Dermis microvascular lymphatic vessel endothelial cell (primary cell): ENCODE results near the gene PICK1. TPM values are rescaled to one million over a fixed set of nuclear protein-coding genes. Genes with fewer than 3 reads are reported as not detected.
"Not testable (repeated sequence)": the region's sequence is repeated elsewhere in the genome, so short reads cannot be mapped to it uniquely, and the experiment has no call there.

ENCODE experiments used
- DNase-seq, 2 donors: peaks; one replicate each; pipeline versions ENCODE4 v3.0.0 to v3.0.0-alpha.2; 2010; ENCODE audit warnings: low read depth in 2 of 2
- total RNA-seq: library from RNA; depleted of rRNA; stranded (reverse); fragments of >200 nt; gene quantifications from 2 replicates; pipeline ENCODE4 v1.2.1, GENCODE V29; 2014

PICK1 gene
- total RNA-seq, 1 donor from 2014 or later: 6.5 TPM

DNA sequence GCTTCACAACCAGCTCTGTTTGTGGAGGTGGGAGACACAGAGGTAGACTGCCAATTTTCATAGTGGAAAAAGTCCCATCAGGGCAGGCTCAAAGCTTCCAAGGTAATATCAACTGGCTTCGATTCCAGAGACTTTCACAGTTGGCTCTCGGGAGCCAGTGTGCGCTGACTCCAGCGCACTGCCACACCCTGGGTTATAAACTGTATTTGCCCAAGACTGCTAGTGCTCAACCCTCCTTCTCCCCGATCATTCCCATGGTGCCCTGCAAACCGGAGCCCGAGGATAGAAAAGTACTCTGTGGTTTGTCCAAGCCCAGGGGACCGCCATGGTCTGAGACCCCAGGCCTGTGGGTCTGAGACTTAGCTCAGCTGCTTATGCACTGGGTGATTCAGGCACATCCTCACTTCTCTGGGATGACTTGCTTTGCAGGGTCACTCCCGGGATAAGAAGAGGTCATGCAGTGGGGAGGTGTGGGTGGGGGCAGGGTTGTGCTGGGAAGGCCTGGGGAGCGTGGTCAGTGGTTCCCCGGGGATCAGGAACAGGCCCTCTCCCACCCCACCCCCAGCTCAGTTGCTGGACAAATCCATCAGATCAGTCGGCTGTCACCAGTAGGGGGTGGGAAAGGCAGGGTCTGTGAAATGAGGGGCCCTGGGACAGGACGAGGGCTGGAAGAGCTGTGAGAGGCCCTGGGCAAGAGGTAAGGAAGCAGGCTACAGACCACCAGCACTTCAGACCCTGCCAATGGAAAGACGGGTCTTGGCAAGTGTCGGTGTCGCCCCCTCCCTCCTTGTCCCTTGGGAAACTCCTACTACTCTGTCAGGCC is 26.7 kb upstream of the PICK1 start:
- no peak for DNase-seq

DNA sequence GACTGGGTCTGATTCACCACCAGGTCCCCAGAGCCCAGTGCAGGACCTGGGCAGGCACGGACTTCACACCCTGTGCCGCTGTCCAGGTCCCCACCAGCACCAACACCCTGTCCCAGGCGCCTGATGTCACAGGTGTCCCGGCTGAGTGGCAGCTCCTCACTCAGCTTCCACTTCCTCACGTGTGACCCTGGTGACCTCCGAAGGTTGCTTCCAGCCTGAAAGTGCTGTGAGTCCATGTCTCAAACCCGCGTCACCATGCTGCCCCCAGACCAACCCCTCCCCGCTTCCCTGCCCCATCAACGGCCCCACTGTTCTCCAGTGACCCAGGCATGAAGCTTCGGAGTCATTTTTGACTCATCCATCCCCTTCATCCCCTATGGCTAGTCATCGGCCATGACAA is 25.7 kb upstream of the PICK1 start:
- DNase-seq: no peak

DNA sequence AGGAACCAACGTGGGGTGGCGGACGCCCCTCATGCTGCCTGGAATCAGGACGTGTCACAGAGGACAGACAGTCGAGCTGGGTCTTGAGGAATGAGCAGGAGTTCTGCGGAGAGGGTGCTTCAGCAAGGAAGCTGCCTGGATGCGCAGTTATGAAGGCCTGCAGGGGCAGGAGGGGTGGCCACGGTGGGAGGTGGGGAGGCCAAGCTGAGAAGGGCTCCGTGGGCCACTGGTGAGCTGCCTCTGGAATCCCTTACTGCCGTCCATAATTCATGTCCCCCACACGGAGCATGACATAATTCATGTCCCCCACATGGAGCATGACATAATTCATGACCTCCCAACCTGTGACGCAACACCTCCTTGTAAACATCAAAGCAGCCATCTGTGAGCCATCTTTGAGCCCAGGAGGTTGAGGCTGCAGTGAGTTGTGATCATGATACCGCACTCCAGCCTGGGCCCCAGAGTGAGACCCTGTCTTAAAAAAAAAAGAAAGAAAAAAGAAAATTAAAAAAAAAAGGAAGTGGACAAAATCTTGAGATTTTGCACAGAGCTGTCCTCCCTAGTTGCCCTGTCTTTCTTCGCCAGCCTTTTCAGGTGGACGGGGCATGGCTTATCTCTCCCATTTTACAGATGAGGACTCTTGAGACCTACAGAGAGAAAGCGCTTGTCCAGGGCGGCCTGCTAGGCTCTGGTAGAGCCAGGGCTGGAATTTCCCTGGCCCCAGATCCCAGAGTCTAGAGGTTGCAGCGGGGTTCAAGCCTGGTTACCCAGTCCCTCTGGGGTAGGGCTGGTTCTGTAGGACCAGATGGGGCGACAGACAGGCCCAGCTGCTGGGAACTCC is 24.3 kb upstream of the PICK1 start:
- DNase-seq: no peak

DNA sequence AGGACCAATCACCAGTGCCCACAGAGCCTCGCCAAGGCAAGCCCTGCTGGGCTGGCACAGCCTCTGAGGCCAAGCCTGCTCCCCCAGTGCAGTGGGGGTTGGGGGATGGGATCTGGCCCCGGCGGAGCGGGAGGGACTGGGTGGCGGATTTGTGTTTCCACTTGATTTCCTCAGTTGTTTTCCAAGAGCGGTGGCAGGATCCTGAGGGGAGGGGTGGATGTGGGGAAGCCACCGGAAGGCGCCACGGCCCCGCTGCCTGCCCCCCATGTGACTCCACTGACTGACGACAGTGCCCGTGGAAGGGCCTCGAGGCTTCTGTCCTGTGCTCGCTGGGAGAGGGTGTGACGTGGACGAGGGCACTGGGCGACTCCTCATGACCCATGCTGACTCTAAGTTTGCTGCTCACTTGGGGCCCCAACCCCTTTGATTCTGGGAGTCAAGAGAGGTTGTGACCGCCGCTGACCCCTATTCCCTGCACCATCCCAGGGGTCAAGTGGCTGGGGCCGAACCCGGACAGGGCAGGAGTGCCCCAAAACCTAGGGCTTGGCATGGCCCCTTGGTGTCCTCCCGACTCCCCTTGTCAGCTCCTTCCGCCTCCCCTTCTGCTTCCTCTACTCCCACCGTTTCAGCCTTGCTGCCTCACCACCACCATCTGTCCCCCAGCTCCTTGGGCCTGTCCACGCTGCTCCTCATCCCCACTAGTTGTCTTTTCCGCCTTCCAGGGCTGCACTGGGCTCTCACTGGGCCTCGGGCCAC is 23.5 kb upstream of the PICK1 start:
- DNase-seq: no peak

DNA sequence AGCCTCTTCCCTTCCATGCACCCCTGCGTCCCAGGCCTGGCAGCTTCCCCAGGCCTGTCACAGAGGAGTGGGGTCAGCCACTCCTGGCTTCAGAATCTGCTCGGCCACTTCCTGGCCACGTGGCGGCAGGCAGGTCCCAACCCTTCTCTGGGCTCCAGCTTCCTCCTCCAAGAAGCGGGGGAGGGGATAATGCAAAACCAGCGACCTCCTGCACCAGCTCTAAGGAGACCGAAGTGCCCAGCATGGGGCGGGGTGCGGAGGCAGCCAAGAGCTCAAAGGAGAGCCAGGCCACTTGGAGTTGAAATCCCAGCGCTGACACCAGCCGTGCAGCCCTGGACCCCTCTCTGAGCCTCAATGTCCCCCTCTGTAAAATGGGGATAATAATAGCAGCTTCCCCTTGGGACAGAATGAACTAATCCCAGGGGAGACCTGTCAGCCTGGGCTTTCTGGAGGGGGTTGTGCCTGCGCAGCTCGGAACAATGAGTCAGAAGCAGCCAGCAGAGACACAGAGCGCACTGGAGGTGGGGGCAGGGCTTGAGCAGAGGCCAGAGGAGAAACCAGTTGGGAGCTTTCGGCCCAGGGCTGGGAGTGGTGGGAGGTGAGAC is 22.8 kb upstream of the PICK1 start:
- peak; percentile 55 to 82 for DNase-seq

DNA sequence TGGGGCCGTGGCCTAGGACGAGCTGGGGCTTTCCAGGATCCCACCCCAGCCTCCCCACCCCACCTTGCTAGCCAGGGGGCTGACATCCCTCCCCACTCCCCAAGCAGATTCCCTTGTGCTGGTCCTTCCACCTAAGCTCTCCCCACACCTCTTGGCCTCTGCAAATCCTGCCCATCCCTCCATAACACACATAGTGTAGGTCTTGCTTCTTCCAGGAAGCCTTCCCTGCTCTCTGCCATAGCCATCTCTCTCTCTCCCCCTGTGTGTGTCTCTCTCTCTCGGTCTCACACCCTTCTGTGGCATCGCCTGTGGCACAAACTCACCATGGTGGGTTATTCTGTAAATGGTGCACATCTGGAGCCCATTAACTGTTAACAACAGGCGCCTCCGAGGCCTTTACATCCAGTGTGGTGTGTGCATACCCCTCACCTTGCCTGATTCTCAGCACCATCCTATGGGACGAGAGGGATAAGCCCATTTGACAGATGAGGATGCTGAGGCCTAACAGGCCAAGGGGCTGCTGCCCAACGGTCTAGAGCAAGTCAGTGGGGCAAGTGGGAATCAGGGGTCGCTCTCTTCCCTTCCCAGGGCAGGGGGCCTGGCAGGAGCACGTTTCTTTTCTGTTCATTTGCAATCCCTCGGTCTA is 22.2 kb upstream of the PICK1 start:
- DNase-seq: no peak

DNA sequence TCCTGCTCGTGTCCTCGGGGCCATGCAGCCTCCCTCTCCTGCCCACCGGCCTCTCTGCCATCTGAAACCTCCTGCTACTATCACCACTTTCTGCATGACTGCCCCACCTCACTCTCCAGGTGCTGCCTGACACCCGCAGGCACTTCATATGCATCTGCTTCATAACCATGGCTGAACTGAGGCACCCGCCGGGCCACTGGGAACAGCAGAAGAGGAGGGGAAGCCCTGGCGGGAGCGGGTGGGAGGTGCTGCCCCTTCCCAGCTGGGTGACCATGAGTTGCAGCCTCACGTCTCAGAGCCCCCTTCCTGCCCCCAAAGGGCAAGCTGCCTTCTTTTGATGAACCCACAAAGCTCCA is 21.7 kb upstream of the PICK1 start:
- no peak for DNase-seq

DNA sequence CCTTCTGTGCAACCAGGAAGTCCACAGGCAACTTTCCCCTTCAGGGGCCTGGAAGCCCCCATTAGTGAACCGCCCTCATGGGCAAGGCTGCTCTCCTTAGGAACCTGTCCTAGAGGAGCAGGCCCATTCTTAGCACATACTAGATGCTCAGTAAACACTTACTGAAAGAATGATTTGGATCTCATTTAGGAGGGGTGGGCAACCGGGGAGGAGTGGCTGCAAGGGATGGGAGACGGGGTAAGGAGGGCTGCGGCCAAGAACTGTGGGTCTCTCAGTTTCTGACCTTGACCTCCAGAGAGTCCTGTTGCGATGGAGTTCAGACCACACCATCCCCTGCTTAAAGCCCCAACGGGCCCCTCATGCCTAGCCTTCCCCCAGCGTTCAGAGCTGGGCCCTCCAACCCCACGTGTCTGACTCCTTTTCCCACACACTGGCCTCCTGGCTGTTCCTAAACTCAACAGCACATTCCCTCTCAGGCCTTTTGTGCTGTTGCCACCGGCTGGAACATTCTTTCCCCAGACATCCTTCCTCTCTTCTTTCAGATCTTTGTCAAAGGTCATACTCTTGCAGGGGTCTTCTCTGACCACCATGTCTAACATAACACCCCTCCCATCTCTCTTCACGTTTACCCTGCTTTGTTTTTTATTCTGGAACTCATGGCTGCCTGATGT is 20.7 kb upstream of the PICK1 start:
- DNase-seq: no peak

DNA sequence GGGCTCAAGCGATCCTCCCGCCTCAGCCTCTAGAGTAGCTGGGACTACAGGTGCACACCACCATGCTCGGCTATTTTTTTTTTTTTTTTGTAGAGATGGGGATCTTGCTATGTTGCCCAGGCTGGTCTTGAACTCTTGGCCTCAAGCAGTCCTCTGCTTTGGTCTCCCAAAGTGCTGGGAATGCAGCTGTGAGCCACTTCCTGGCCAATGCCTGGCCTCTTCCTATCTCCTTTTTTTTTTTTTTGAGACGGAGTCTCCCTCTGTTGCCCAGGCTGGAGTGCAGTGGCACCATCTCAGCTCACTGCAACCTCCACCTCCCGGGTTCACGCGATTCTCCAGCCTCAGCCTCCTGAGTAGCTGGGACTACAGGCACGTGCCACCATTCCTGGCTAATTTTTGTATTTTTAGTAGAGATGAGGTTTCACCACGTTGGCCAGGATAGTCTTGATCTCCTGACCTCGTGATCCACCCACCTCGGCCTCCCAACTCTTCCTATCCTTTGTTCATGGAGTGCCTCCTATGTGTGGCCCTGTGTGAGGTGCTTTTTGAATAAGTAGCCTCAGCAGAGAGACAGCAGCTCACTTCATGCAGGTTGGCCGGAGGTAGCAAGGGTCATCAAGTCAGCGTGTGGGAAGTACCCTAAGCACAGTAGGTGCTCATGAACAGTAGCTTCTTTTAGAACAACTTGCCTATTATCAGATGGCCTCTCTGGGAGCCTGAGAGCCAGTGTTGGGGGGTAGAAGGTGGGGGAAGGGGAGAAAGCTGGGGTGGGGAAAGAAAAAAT is 19.6 kb upstream of the PICK1 start:
- DNase-seq: not testable (repeated sequence)

DNA sequence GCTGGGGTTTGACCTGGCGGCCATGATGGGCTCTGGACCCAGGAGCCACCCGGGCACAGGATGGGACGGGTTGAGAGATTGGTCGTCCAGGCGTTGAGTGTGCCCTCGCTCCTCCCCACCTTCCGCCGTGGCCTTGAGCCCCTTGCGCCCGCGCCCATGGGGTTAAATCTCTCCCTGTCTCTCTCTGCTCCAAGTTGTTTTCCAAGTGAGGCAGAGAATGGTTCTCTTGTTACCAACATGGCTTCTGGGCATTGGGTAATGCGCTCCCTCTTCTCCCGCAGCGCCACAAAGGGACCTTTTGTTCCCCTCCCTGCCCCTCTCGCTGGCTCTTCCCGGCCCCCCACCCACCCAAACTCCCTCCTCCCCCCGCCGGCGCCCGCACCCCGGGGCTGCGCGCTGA is 18.8 kb upstream of the PICK1 start:
- no peak for DNase-seq

DNA sequence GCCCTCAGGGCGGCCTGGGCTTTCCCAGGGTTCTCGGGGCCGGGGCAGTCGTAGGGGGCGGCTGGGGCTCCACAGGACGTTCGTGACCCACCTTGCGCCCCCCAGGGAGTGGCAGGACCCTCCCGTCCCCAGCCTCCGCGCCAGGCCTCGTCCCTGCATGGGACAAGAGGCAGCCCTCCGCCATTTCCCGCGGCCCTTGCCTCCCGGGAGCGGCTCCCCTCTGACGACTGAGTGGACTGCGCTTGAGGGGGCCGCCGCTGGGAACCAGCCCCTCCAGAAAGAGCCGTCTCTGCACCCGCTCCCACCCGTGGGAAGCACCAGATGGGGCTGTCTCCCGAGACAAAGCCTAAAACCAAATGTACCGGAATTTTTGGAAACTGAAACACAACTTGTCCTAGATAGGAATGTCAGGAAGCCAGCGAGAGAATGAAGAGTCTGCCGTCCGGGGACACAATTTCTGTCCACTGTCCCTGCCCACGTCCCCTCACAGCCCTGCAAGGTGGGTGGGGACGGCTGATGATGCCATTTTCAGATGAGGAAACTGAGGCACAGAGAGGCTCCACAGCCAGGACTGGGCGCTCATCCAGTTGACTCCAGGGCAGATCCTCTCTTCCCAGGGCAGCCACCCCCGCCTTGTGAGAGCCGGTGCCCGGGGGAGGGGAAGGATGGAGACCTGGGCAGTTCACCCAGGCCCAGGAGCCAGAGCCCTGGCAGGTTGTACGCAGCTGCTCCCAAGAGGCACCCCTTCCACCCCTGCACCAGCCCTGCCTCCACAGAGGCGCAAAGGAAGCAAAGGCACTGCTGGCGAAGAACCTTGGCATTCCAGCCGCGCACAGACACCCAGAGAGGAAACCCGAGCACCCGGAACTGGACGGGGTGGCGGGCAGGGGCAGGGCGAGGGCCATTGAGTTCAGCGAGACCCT is 18.1 kb upstream of the PICK1 start:
- no peak for DNase-seq

DNA sequence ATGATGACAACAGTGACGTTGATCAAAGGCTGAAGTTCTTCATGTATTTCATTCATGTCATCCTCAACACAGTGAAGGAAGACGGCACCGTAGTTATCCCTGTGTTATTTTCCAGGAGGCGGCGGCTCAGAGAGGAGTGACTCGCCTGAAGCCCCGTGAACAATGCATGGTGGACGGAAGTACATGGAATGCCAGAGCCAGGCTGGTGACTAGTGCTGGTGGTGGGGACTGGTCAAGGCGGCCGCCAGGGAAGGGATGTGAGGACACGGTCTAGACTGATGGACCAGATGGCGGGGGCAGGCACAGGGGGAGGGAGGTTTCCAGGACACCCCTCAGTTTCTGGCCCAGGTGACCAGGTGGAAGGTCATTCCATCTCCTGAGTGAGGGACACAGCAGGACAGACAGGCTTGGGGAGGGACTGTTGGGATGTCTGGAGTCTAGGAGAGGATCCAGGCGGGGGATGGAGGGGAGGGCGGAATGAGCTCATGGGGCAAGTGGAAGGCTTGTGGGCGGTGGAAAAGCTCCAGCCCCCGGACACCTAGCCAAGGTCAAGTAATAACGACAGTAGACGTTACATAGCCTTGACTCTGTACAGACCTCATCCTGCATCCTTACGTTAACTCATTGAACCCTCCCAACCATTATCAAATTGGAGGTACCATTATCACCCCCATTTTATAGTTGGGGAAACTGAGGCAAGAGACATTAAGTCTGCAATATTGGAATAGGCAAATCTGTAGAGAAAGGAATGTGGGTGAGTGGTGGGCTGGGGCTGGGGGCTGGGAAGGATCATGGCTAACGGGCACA is 16.0 kb upstream of the PICK1 start:
- DNase-seq: peak in 1 of 2 donors; percentile 23

DNA sequence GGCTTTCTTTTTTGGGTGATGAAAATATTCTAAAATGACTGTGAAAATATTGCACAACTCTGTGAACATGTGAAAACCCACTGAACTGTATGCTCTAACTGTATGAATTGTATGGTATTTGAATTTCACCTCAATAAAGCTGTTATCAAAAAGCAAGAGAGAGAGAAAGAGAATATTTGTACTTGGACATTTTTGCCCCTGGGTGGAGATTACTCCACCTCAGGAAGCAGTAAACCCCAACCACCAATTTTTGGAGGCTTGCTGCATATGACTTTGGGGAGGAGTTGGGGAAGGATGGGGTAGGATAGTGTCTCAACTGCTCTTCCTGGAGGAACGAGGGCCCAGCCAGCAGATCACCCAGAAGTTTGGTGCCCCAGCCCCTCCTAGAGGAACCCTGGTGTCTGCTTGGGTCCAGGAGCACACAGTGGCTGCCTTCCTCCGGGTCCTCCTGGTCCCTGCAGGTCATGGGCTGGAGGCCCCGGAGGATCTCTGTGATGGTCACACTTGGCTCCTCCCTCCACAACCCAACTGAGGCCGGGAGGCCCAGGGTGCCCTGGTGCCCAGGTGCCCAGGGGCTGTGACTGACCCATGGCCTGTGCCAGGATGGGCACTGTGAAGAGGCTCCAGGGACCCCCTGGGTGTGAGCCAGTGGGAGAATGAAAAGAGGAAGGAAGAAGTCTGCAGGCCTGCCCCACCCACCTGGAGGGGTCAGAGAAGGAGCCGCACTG is 15.3 kb upstream of the PICK1 start:
- no peak for DNase-seq

DNA sequence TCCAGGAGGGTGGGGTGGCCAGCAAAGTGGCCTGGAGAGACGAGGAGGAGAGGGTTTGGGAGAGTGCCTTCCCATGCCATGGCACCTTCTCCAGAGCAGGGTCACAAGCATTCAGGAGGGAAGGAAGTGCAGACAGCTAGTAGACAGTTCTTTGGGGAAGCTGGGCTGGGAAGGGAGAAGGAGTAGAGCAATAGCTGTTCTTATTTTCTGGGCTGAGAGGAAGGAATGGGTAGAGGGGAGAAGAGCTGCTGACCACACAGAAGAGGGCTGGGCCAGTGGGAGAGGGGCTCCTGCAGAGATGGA is 14.8 kb upstream of the PICK1 start:
- no peak for DNase-seq

DNA sequence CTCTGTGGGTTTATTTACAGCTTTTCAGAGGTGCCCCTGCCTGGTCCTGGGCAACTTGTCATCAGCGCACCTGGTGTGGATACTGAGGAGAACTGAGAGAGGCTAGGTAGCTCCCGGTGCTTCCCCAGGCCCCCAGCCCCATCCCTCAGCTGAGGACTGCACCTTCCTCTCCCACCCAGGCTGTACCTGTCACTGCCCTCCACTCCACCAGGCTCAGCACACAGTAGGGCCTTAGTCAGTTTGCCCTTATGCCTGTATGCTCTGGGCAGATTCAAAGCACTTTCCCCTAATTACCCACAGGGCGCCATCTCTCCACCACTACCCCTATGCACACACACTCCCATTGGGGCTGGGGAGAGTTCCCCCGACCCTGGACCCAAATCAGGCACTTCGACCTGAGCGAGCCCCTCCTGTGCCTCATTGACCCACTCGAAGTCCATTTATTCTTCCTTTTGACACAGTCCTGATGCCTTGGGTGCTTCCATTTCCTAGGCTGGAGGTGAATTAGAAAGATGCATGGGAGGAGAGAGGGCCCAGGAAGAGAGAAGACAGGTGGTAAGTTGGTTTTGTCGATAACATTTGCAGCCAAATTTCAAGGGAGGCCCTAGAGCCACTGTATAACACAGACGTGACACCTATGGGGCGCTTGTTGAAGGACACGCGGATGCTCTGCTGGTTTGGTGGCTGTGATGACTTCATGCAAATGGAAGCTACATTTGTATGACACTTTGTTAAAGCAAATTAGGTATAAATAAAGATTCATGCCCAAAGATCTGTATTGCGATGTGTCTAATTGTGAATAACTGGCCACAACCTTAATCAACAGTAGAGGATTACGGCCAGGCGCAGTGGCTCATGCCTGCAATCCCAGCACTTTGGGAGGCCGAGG is 13.8 kb upstream of the PICK1 start:
- no peak for DNase-seq

DNA sequence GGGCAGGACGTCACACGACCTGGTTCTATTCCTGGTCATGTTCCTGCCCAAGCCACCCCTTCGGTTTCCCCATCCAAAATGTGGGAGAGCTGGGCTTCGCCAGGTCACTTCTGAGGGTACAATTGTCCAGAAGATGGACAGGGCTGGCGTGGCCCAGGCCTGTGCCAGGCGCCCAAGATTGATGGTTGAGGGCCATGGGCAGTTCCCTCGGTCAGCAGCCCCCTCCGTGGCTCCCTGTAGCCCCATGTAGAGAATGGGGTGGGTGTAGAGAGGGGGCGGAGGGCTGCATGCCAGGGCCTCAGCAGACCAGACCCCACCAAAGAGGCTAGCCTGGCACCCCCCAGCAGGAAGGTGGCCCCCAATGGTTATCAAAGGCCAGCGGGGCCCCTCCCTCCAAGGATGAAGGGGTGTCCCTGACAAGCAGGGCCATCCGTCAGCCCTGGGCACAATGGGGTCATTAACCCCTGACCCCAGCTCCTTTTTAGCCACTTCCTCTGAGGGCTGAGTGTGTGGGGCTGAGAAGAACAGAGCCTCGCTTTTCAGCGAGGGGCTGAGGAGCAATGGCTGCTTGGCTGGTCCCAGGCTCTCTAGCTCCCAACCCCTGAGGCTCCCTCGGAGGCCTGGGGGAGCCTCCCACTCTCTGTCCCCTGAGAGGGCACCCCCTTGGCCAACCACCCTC is 11.0 kb upstream of the PICK1 start:
- no peak for DNase-seq
